Breast epithelium (tissue), 3 donors: Measurements from ENCODE around the gene DSCAML1.

Experiments
- POLR2A ChIP-seq: fragments of 450-650 bp; IDR thresholded peaks from one replicate; pipeline ENCODE4 v1.6.1; 2016; ENCODE audit warnings: antibody characterized with exemption, mild to moderate bottlenecking, moderate library complexity
- TF ChIP-seq, protein P1 (sequence below), 3 donors: fragments of 450-650 bp; IDR thresholded peaks; one replicate each; pipeline ENCODE4 v1.5.1; 2016 to 2017; ENCODE audit warnings: antibody characterized with exemption in 3 of 3, mild to moderate bottlenecking in 3 of 3, moderate library complexity in 3 of 3

DNA sequence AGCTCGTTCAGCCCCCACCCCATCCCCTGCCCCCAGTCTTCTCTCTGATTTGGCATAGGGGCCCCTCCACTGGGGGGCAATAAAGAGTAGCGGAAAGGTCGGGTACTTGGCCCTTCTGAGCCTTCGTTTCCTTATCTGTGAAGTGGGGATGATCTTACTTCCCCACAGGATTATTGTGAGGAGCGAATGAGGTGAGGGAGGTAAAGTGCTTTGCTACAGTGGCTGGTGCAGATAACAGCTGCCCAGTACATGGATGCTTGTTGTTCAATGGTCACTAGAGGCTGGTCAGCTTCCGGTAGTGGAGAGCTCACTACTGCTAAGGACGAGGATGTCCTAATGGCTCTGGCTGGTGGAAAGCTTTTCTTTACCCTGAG lies 368.2 kb downstream of the DSCAML1 start:
- TF ChIP-seq, protein P1, sequence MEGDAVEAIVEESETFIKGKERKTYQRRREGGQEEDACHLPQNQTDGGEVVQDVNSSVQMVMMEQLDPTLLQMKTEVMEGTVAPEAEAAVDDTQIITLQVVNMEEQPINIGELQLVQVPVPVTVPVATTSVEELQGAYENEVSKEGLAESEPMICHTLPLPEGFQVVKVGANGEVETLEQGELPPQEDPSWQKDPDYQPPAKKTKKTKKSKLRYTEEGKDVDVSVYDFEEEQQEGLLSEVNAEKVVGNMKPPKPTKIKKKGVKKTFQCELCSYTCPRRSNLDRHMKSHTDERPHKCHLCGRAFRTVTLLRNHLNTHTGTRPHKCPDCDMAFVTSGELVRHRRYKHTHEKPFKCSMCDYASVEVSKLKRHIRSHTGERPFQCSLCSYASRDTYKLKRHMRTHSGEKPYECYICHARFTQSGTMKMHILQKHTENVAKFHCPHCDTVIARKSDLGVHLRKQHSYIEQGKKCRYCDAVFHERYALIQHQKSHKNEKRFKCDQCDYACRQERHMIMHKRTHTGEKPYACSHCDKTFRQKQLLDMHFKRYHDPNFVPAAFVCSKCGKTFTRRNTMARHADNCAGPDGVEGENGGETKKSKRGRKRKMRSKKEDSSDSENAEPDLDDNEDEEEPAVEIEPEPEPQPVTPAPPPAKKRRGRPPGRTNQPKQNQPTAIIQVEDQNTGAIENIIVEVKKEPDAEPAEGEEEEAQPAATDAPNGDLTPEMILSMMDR (IDR thresholded peaks at IDR 0.05): no peak
- TF ChIP-seq POLR2A: no peak
